ENCODE measurements around the gene HSPD1.

DNA sequence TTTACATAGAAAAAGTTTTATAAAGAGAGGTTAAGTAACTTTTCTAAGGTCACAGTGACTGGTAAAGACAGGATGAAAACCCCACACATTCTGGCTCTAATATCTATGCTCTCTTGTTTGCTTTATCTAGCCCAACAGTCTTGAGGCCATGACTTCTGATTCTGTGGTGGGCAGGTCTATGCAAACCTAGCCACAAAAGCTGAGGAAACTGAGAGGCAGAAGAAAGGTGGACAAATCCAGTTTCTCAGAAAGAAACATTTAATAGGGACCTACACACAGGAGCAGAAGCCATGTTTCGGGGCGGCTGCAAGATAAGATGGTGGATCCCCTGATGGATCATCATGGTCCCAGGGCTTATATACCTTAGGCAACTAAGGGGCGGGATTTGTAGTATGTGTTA lies 21.8 kb downstream of the HSPD1 start:
- TF ChIP-seq, protein P1, sequence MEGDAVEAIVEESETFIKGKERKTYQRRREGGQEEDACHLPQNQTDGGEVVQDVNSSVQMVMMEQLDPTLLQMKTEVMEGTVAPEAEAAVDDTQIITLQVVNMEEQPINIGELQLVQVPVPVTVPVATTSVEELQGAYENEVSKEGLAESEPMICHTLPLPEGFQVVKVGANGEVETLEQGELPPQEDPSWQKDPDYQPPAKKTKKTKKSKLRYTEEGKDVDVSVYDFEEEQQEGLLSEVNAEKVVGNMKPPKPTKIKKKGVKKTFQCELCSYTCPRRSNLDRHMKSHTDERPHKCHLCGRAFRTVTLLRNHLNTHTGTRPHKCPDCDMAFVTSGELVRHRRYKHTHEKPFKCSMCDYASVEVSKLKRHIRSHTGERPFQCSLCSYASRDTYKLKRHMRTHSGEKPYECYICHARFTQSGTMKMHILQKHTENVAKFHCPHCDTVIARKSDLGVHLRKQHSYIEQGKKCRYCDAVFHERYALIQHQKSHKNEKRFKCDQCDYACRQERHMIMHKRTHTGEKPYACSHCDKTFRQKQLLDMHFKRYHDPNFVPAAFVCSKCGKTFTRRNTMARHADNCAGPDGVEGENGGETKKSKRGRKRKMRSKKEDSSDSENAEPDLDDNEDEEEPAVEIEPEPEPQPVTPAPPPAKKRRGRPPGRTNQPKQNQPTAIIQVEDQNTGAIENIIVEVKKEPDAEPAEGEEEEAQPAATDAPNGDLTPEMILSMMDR (IDR thresholded peaks at IDR 0.05) = no peak
- TF ChIP-seq ZFX (IDR thresholded peaks at IDR 0.05; ENCODE audit: borderline replicate concordance) = no peak
